GOT3 (cell line): Measurements from ENCODE around the gene CCDC66.
"Not testable (repeated sequence)": the region's sequence is repeated elsewhere in the genome, so short reads cannot be mapped to it uniquely, and the experiment has no call there.

Source experiments
- DNase-seq: peaks from one replicate; lab custom pipeline; 2025; ENCODE audit warnings: mixed read lengths; lab: John Stamatoyannopoulos, UW

Gene CCDC66

GRCh38 chr3:56556908-56557830 is at the start of gene CCDC66:
CCDC66 (plus strand) TSS chr3:56557175; CDS start chr3:56557243, 68 bp downstream.
- DNase-seq, result peak; percentile 68

- DNase-seq, result no peak
Observed at GRCh38 chr3:56519641-56520040, 37.3 kb upstream of the CCDC66 start.

GRCh38 chr3:56522374-56522773 is 34.6 kb upstream of the CCDC66 start:
- DNase-seq, result no peak

GRCh38 chr3:56525291-56525690 is 31.7 kb upstream of the CCDC66 start:
- DNase-seq, result no peak

GRCh38 chr3:56536735-56537134 is 20.2 kb upstream of the CCDC66 start:
- DNase-seq, result no peak

GRCh38 chr3:56547486-56547885 is 9.5 kb upstream of the CCDC66 start:
- no peak for DNase-seq

- DNase-seq, result no peak
Observed at GRCh38 chr3:56557831-56558170, 826 bp downstream of the CCDC66 start.

- DNase-seq, result no peak
Observed at GRCh38 chr3:56573501-56573900, 16.5 kb downstream of the CCDC66 start.

- not testable (repeated sequence) for DNase-seq
Observed at GRCh38 chr3:56581941-56582340, 25.0 kb downstream of the CCDC66 start.

GRCh38 chr3:56584275-56584674 is 27.3 kb downstream of the CCDC66 start:
- not testable (repeated sequence) for DNase-seq

- DNase-seq, result no peak
Observed at GRCh38 chr3:56590814-56591213, 33.8 kb downstream of the CCDC66 start.

- DNase-seq, result no peak
Observed at GRCh38 chr3:56591262-56591661, 34.3 kb downstream of the CCDC66 start.

GRCh38 chr3:56593455-56594158 is 36.6 kb downstream of the CCDC66 start:
- DNase-seq, result no peak

- DNase-seq, result no peak
Observed at GRCh38 chr3:56595975-56596840, 39.2 kb downstream of the CCDC66 start.

GRCh38 chr3:56608479-56608878 is 51.5 kb downstream of the CCDC66 start:
- DNase-seq, result not testable (repeated sequence)

- no peak for DNase-seq
Observed at GRCh38 chr3:56610669-56611335, 53.8 kb downstream of the CCDC66 start.

- no peak for DNase-seq
Observed at GRCh38 chr3:56611364-56611763, 54.4 kb downstream of the CCDC66 start.

GRCh38 chr3:56612146-56612545 is 55.2 kb downstream of the CCDC66 start:
- no peak for DNase-seq

GRCh38 chr3:56613016-56613415 is 56.0 kb downstream of the CCDC66 start:
- no peak for DNase-seq

- DNase-seq, result no peak
Observed at GRCh38 chr3:56616478-56617006, 59.6 kb downstream of the CCDC66 start.

- DNase-seq, result no peak
Observed at GRCh38 chr3:56620371-56620770, 63.4 kb downstream of the CCDC66 start.
